Upper lobe of left lung (tissue), 6 donors: ENCODE results near the gene NUP93. TPM values are rescaled to one million over a fixed set of nuclear protein-coding genes. Genes with fewer than 3 reads are reported as not detected.

Source experiments
- ATAC-seq, 2 donors: fragments of 200-7000 bp; cut with Tn5 transposase; one replicate each; pipeline ENCODE4 v1.9.1; 2022; ENCODE audit warnings: mild to moderate bottlenecking in 2 of 2, moderate library complexity in 2 of 2; ENCODE audit not compliant: low FRiP score in 2 of 2
- DNase-seq, 2 donors: peaks; one replicate each; pipeline ENCODE4 v3.0.0-alpha.2; 2019 to 2020
- H3K27ac ChIP-seq, 4 donors: fragments of 200-600 bp; sonication (generic); one replicate each; pipeline ENCODE4 v1.5.1; 2016 to 2019
- H3K27me3 ChIP-seq, 4 donors: fragments of 200-600 bp; sonication (generic); one replicate each; pipeline ENCODE4 v1.5.1; 2017 to 2019
- H3K36me3 ChIP-seq, 4 donors: fragments of 200-600 bp; sonication (generic); one replicate each; pipeline ENCODE4 v1.5.1; 2016 to 2019
- H3K4me1 ChIP-seq, 4 donors: fragments of 200-600 bp; sonication (generic); one replicate each; pipeline ENCODE4 v1.5.1; 2018 to 2019
- H3K4me3 ChIP-seq, 4 donors: fragments of 200-600 bp; sonication (generic); one replicate each; pipeline ENCODE4 v1.5.1; 2017 to 2019; ENCODE audit warnings: mild to moderate bottlenecking in 2 of 4, moderate library complexity in 1 of 4
- H3K9me3 ChIP-seq, 4 donors: fragments of 200-600 bp; sonication (generic); one replicate each; pipeline ENCODE4 v1.5.1; 2018 to 2019
- CTCF ChIP-seq, 6 experiments: fragments of 450-650 bp in 4 of 6; fragments of 200-600 bp in 2 of 6; sonication (generic) in 2 of 6; IDR thresholded peaks; one replicate each; pipeline ENCODE4 v1.5.1; 2016 to 2019; ENCODE audit warnings: antibody characterized with exemption in 6 of 6
- EP300 ChIP-seq, 4 donors: sonication (generic); formaldehyde crosslinking; IDR thresholded peaks; one replicate each; pipeline ENCODE4 v1.5.1; 2017; ENCODE audit warnings: antibody characterized with exemption in 4 of 4, control low read depth in 2 of 4
- POLR2A ChIP-seq, 4 donors: fragments of 450-650 bp; IDR thresholded peaks; one replicate each; pipeline ENCODE4 v1.5.1; 2016 to 2017; ENCODE audit warnings: antibody characterized with exemption in 4 of 4, mild to moderate bottlenecking in 2 of 4
- POLR2AphosphoS5 ChIP-seq, 2 donors: sonication (generic); formaldehyde crosslinking; IDR thresholded peaks; one replicate each; pipeline ENCODE4 v1.5.1; 2017; ENCODE audit warnings: antibody characterized with exemption in 2 of 2
- WGBS, 2 donors: methylation state at CpG; one replicate each; pipeline ENCODE4 v1.1.5; 2017 to 2018; 5-methylcytosine and 5-hydroxymethylcytosine counted together
- total RNA-seq, 6 donors: library from RNA; depleted of rRNA in 4 of 6; stranded (reverse); fragments of >200 nt in 4 of 6; gene quantifications; one replicate each; pipeline versions ENCODE4 v1.1.0 to v1.2.1, GENCODE V29; 2016 to 2021
- donor health status: DM: no; HTN: no; CAD: no; lungs with moderate emphysema.
- donor health status: DM: no; HTN: yes; CAD: no; lungs with severe emphysema.

NUP93 gene
- total RNA-seq, 6 donors from 2014 or later = 30.9 to 57.3 (median 45.3) TPM

GRCh38 chr16:56744996-56745640 is 15.2 kb downstream of the NUP93 start:
- DNase-seq = no peak
- 78 to 87% methylated on average over 5 of the region's 5 CpGs for WGBS, 2 donors
- Histone ChIP-seq H3K4me3 (no peak overlapping the region), H3K9me3 (no peaks in the 10 kb centered on the region), H3K27ac (no peak overlapping the region), H3K36me3 (peaks cover 0 to 9% (median 1%) of the 10 kb centered on the region in 4 donors), H3K4me1 (peaks cover 18 to 35% (median 25%) of the 10 kb centered on the region in 4 donors), H3K27me3 (no peaks in the 10 kb centered on the region)
- no peak for TF ChIP-seq POLR2AphosphoS5 (IDR thresholded peaks at IDR 0.05)
- TF ChIP-seq EP300 (IDR thresholded peaks at IDR 0.05) = no peak
- TF ChIP-seq POLR2A (IDR thresholded peaks at IDR 0.05) = no peak
- TF ChIP-seq CTCF (IDR thresholded peaks at IDR 0.05) = no peak
- no peak for ATAC-seq

GRCh38 chr16:56747486-56748045 is 17.6 kb downstream of the NUP93 start:
- H3K36me3 ChIP-seq = peaks cover 0 to 9% (median 1%) of the 10 kb centered on the region in 4 donors
- 50 to 54% methylated on average over 1 of the region's 1 CpG for WGBS, 2 donors
- H3K4me3 ChIP-seq = no peak overlapping the region
- DNase-seq = no peak
- H3K4me1 ChIP-seq = peaks cover 18 to 33% (median 25%) of the 10 kb centered on the region in 4 donors
- no peaks in the 10 kb centered on the region for H3K9me3 ChIP-seq
- no peak for TF ChIP-seq POLR2AphosphoS5 (IDR thresholded peaks at IDR 0.05)
- no peak for TF ChIP-seq CTCF (IDR thresholded peaks at IDR 0.05)
- TF ChIP-seq POLR2A (IDR thresholded peaks at IDR 0.05) = no peak
- no peak for TF ChIP-seq EP300 (IDR thresholded peaks at IDR 0.05)
- no peak for ATAC-seq
- peak overlapping the region in 2 of 4 donors; percentile 32 to 62 for H3K27ac ChIP-seq
- H3K27me3 ChIP-seq = no peaks in the 10 kb centered on the region

- no peak for TF ChIP-seq CTCF (IDR thresholded peaks at IDR 0.05)
- no peak for TF ChIP-seq POLR2A (IDR thresholded peaks at IDR 0.05)
- TF ChIP-seq EP300 (IDR thresholded peaks at IDR 0.05) = no peak
- TF ChIP-seq POLR2AphosphoS5 (IDR thresholded peaks at IDR 0.05) = no peak
- Histone ChIP-seq H3K27ac (peak overlapping the region in 3 of 4 donors; percentile 32 to 62 (median 33)), H3K36me3 (peaks cover 0 to 9% (median 1%) of the 10 kb centered on the region in 4 donors), H3K4me1 (peaks cover 18 to 28% (median 24%) of the 10 kb centered on the region in 4 donors), H3K27me3 (no peaks in the 10 kb centered on the region), H3K9me3 (no peaks in the 10 kb centered on the region), H3K4me3 (no peak overlapping the region)
- 68 to 81% methylated on average over 10 of the region's 10 CpGs for WGBS, 2 donors
- DNase-seq (peak in 1 of 2 donors; percentile 16), ATAC-seq (no peak)
Measured at GRCh38 chr16:56748191-56748590, 18.3 kb downstream of the NUP93 start.

- ATAC-seq (no peak), DNase-seq (no peak)
- Histone ChIP-seq H3K4me1 (peaks cover 15 to 28% (median 21%) of the 10 kb centered on the region in 4 donors), H3K27ac (peak overlapping the region in 1 of 4 donors; percentile 32), H3K27me3 (no peaks in the 10 kb centered on the region), H3K4me3 (no peak overlapping the region), H3K36me3 (peaks cover 0 to 9% (median 1%) of the 10 kb centered on the region in 4 donors), H3K9me3 (no peaks in the 10 kb centered on the region)
- WGBS, 2 donors = 47 to 89% methylated on average over 1 to 3 of the region's 3 CpGs
- TF ChIP-seq EP300 (IDR thresholded peaks at IDR 0.05) (no peak), CTCF (IDR thresholded peaks at IDR 0.05) (no peak), POLR2AphosphoS5 (IDR thresholded peaks at IDR 0.05) (no peak), POLR2A (IDR thresholded peaks at IDR 0.05) (no peak)
Measured at GRCh38 chr16:56748826-56749225, 18.9 kb downstream of the NUP93 start.
